Measurements from ENCODE around the gene POLR1E. TPM values are rescaled to one million over a fixed set of nuclear protein-coding genes. Genes with fewer than 3 reads are reported as not detected.

The POLR1E gene
- total and polyA plus RNA-seq, 10 of the 15 experiments (the other 5 are each of a cell fraction or from before 2014, with no cell fraction given): 13.7 to 71.3 (median 50.4) TPM

DNA sequence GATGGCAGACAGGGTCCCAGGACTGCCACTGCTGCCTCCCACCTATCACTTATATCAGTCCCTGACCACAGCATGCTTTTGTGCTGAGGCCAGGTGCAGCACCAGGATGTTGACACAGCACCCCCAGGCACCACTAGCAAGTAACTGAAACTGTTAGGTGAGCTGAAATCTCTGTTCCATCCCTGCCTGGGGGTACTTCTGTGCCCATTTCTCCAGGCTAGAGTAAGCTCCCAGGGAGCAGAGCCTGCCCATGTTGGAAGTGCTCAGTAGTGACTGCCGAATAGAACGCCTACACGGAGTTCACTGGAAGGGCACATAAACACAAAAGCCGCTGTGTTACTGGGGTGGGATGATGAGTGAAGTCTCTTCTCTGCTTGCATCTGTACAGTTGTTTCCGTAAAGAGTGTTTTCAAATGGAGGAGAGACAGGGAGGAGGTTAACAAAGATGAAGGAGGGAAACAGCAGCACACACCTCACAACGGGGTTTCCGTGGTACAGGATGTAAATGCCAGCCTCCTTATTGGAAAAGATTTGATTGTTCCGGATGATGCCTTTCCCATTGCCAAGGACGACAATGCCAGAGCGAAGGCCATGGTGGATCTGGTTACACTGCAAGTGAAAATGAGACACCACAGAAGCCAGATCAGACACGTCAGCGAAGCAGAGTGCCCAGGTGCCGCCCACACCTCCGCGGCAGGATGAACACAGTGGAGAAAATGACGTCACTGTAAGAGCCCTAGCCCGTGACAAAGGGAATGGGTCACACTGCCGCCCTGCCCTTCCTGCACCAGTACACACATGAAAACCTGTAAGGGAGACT, 43.1 kb downstream of the POLR1E start (continued):
- TF ChIP-seq ZBTB40 (IDR thresholded peaks at IDR 0.05; ENCODE audit: borderline replicate concordance) (no peak), BCL11A (IDR thresholded peaks at IDR 0.05; ENCODE audit: low read depth, low read length) (no peak), NFXL1 (IDR thresholded peaks at IDR 0.05; ENCODE audit: borderline replicate concordance) (no peak), TAF1 (IDR thresholded peaks at IDR 0.05; ENCODE audit: borderline replicate concordance, low read depth, low read length) (no peak), POLR2AphosphoS5 (IDR thresholded peaks at IDR 0.05; ENCODE audit: low read length) (no peak), RUNX3 (IDR thresholded peaks at IDR 0.05; ENCODE audit: low read length) (peak; percentile 64), HCFC1 (IDR thresholded peaks at IDR 0.05; ENCODE audit: low read length) (no peak), PAX8 (IDR thresholded peaks at IDR 0.05) (no peak), KAT2A (conservative IDR thresholded peaks at IDR 0.05; ENCODE audit: control insufficient read depth, low read depth, low read length) (no peak), GABPA (IDR thresholded peaks at IDR 0.05; ENCODE audit: low read depth) (no peak), RCOR1 (conservative IDR thresholded peaks at IDR 0.05; ENCODE audit: low read depth, low read length) (no peak), BACH1 (IDR thresholded peaks at IDR 0.05; ENCODE audit: borderline replicate concordance) (peak; percentile 19; the same call in 1 of the 2 replicates), TCF12 (IDR thresholded peaks at IDR 0.05; ENCODE audit: low read depth, low read length) (no peak), SRF (IDR thresholded peaks at IDR 0.05; ENCODE audit: low read depth in 2 of 2, low read length in 2 of 2) (no peak), BHLHE40 (IDR thresholded peaks at IDR 0.05; ENCODE audit: borderline replicate concordance in 1 of 2, low read depth in 2 of 2, low read length in 1 of 2) (peak; percentile 42 to 82; a peak in 3 of 4 replicates), LARP7 (IDR thresholded peaks at IDR 0.05) (no peak), ESRRA (IDR thresholded peaks at IDR 0.05; ENCODE audit: low read length) (no peak), PAX5 (IDR thresholded peaks at IDR 0.05; ENCODE audit: borderline replicate concordance, low read depth, low read length) (peak; percentile 83; the same call in 1 of the 2 replicates), EZH2 (IDR thresholded peaks at IDR 0.05; ENCODE audit: borderline replicate concordance, control insufficient read depth, low read depth, low read length) (no peak), IKZF1 (conservative IDR thresholded peaks at IDR 0.05) (peak; percentile 68), CHD2 (IDR thresholded peaks at IDR 0.05; ENCODE audit: borderline replicate concordance, low read depth, low read length) (no peak), NBN (IDR thresholded peaks at IDR 0.05) (peak; percentile 89), SMAD1 (IDR thresholded peaks at IDR 0.05; ENCODE audit: low read depth, partially characterized antibody) (no peak), SP1 (IDR thresholded peaks at IDR 0.05; ENCODE audit: low read depth, low read length) (no peak), JUND (IDR thresholded peaks at IDR 0.05; ENCODE audit: low read depth, low read length) (peak; percentile 69; the same call in 1 of the 2 replicates)
- TF ChIP-seq, protein P1, sequence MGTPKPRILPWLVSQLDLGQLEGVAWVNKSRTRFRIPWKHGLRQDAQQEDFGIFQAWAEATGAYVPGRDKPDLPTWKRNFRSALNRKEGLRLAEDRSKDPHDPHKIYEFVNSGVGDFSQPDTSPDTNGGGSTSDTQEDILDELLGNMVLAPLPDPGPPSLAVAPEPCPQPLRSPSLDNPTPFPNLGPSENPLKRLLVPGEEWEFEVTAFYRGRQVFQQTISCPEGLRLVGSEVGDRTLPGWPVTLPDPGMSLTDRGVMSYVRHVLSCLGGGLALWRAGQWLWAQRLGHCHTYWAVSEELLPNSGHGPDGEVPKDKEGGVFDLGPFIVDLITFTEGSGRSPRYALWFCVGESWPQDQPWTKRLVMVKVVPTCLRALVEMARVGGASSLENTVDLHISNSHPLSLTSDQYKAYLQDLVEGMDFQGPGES (IDR thresholded peaks at IDR 0.05): no peak
- TF ChIP-seq, protein P2, sequence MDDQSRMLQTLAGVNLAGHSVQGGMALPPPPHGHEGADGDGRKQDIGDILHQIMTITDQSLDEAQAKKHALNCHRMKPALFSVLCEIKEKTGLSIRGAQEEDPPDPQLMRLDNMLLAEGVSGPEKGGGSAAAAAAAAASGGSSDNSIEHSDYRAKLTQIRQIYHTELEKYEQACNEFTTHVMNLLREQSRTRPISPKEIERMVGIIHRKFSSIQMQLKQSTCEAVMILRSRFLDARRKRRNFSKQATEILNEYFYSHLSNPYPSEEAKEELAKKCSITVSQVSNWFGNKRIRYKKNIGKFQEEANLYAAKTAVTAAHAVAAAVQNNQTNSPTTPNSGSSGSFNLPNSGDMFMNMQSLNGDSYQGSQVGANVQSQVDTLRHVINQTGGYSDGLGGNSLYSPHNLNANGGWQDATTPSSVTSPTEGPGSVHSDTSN (IDR thresholded peaks at IDR 0.05; ENCODE audit: insufficient replicate concordance, low read depth, low read length): no peak

All from GM12878 (cell line).